HCT116 (cell line): Measurements from ENCODE around the gene GPHN.

ENCODE experiments used
- EGR1 ChIP-seq: IDR thresholded peaks from 2 replicates; pipeline ENCODE4 v1.6.1; 2012; ENCODE audit warnings: low read depth
- EZH2 ChIP-seq: fragments of 200-600 bp; sonication (generic); IDR thresholded peaks from 2 replicates; pipeline ENCODE4 v1.6.1; 2017; ENCODE audit warnings: antibody characterized with exemption, mixed run types
- EZH2phosphoT487 ChIP-seq: fragments of 200-600 bp; IDR thresholded peaks from 2 replicates; pipeline ENCODE4 v1.6.1; 2018; ENCODE audit warnings: antibody characterized with exemption, borderline replicate concordance
- FOSL1 ChIP-seq: IDR thresholded peaks from 2 replicates; pipeline ENCODE4 v1.6.1; 2012; ENCODE audit warnings: low read depth
- JUND ChIP-seq: IDR thresholded peaks from 2 replicates; pipeline ENCODE4 v1.6.1; 2012
- POLR2A ChIP-seq: IDR thresholded peaks from 2 replicates; pipeline ENCODE4 v1.7.0; 2011; ENCODE audit warnings: borderline replicate concordance; ENCODE audit not compliant: insufficient read depth, insufficient read length; ENCODE audit errors: extremely low read depth
- POLR2AphosphoS5 ChIP-seq: IDR thresholded peaks from 2 replicates; pipeline ENCODE4 v1.6.1; 2011; ENCODE audit warnings: mild to moderate bottlenecking, low read depth, low read length, moderate library complexity
- RAD21 ChIP-seq: IDR thresholded peaks from 2 replicates; pipeline ENCODE4 v1.6.1; 2012; ENCODE audit warnings: low read depth, mild to moderate bottlenecking
- SP1 ChIP-seq: IDR thresholded peaks from 2 replicates; pipeline ENCODE4 v1.6.1; 2012; ENCODE audit warnings: low read depth
- ZFX ChIP-seq: fragments of 450-650 bp; IDR thresholded peaks from 2 replicates; pipeline ENCODE4 v1.6.1; 2017
- ZNF274 ChIP-seq: fragments of 200-500 bp; sonication (Bioruptor generic); IDR thresholded peaks from 2 replicates; pipeline ENCODE4 v1.6.1; 2014; ENCODE audit warnings: mild to moderate bottlenecking, low read depth, low read length, inconsistent platforms
- TF ChIP-seq, protein P1 (sequence below), 3 experiments: fragments of 200-600 bp in 1 of 3; sonication (generic) in 1 of 3; IDR thresholded peaks in 2 of 3; conservative IDR thresholded peaks in 1 of 3; 2 replicates each; pipeline ENCODE4 v1.5.1; 2012 to 2017; ENCODE audit warnings: low read depth in 2 of 3, low read length in 2 of 3, antibody characterized with exemption in 1 of 3, borderline replicate concordance in 1 of 3, control low read depth in 1 of 3, mild to moderate bottlenecking in 1 of 3, mixed read lengths in 1 of 3, mixed run types in 1 of 3, moderate library complexity in 1 of 3; ENCODE audit not compliant: insufficient read depth in 1 of 3
- TF ChIP-seq, protein P2 (sequence below): IDR thresholded peaks from 2 replicates; pipeline ENCODE4 v1.6.1; 2012; ENCODE audit warnings: low read depth
- TF ChIP-seq, protein P3 (sequence below): IDR thresholded peaks from 2 replicates; pipeline ENCODE4 v1.6.1; 2012

DNA sequence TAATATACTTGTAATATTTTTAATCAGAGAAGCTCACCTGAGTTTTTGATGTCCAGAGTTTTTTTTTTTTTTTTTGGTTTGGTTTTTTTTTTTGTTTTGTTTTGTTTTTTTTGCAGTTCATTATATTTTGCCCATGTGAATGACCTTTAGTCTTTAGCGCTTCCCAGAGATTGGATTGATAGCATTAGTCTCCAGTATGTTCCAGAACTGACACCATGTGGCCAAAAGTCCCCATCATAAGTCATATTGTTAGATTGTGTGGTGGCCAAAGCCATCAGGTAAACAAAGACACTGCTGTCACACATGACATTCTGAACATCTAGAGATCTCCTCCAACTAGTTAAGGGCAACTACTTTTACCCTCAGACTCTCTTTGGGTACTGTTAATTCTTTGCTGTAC is 408.5 kb downstream of the GPHN start:
- TF ChIP-seq, protein P1, sequence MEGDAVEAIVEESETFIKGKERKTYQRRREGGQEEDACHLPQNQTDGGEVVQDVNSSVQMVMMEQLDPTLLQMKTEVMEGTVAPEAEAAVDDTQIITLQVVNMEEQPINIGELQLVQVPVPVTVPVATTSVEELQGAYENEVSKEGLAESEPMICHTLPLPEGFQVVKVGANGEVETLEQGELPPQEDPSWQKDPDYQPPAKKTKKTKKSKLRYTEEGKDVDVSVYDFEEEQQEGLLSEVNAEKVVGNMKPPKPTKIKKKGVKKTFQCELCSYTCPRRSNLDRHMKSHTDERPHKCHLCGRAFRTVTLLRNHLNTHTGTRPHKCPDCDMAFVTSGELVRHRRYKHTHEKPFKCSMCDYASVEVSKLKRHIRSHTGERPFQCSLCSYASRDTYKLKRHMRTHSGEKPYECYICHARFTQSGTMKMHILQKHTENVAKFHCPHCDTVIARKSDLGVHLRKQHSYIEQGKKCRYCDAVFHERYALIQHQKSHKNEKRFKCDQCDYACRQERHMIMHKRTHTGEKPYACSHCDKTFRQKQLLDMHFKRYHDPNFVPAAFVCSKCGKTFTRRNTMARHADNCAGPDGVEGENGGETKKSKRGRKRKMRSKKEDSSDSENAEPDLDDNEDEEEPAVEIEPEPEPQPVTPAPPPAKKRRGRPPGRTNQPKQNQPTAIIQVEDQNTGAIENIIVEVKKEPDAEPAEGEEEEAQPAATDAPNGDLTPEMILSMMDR (IDR thresholded peaks at IDR 0.05 in 2 of 3, conservative IDR thresholded peaks at IDR 0.05 in 1 of 3; ENCODE audit: borderline replicate concordance in 1 of 3, insufficient read depth in 1 of 3, low read depth in 2 of 3, low read length in 2 of 3): no peak
- TF ChIP-seq EGR1 (no peak), POLR2A (no peak), EZH2 (no peak), EZH2phosphoT487 (no peak), POLR2AphosphoS5 (no peak), RAD21 (no peak), FOSL1 (no peak), ZNF274 (no peak), SP1 (no peak), ZFX (no peak), JUND (no peak)
- TF ChIP-seq, protein P2, sequence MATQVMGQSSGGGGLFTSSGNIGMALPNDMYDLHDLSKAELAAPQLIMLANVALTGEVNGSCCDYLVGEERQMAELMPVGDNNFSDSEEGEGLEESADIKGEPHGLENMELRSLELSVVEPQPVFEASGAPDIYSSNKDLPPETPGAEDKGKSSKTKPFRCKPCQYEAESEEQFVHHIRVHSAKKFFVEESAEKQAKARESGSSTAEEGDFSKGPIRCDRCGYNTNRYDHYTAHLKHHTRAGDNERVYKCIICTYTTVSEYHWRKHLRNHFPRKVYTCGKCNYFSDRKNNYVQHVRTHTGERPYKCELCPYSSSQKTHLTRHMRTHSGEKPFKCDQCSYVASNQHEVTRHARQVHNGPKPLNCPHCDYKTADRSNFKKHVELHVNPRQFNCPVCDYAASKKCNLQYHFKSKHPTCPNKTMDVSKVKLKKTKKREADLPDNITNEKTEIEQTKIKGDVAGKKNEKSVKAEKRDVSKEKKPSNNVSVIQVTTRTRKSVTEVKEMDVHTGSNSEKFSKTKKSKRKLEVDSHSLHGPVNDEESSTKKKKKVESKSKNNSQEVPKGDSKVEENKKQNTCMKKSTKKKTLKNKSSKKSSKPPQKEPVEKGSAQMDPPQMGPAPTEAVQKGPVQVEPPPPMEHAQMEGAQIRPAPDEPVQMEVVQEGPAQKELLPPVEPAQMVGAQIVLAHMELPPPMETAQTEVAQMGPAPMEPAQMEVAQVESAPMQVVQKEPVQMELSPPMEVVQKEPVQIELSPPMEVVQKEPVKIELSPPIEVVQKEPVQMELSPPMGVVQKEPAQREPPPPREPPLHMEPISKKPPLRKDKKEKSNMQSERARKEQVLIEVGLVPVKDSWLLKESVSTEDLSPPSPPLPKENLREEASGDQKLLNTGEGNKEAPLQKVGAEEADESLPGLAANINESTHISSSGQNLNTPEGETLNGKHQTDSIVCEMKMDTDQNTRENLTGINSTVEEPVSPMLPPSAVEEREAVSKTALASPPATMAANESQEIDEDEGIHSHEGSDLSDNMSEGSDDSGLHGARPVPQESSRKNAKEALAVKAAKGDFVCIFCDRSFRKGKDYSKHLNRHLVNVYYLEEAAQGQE: no peak
- TF ChIP-seq, protein P3, sequence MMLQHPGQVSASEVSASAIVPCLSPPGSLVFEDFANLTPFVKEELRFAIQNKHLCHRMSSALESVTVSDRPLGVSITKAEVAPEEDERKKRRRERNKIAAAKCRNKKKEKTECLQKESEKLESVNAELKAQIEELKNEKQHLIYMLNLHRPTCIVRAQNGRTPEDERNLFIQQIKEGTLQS: no peak
